ENCODE results near the gene RBM28.

Gene RBM28

DNA sequence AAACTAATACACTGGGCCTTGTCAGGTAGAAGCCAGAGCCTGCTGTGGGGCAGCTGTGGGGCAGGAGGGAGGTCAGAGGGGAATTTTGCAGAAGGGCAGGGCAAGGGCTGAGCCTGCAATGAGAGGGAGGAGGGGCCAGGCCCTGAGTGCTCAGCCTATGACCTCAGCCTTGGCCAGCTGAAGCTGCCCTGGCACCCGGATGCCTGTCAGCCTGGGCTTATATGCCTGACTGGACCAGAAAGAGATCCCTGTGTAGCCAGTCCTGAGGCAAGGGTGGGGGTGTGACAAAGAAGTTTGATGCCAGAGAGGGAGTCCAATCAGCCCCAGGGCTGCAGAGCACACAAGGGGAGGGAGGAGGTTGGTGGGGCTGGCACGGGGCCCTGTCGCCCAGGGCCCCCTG lies 40.1 kb upstream of the RBM28 start:
- in situ Hi-C loops (cut with HindIII; ENCODE audit: low pct_ligation_motif_present, low sequenced_read_pairs), result no loop called here
- Histone ChIP-seq H3K36me3 (replicated peaks) (no peaks in the 10 kb centered on the region), H3K4me3 (ENCODE audit: low read depth, low read length) (no peak overlapping the region), H3K27ac (no peak overlapping the region), H3K27me3 (replicated peaks) (peaks cover 9% of the 10 kb centered on the region)
- DNase-seq, result no peak
- TF ChIP-seq, protein P1, sequence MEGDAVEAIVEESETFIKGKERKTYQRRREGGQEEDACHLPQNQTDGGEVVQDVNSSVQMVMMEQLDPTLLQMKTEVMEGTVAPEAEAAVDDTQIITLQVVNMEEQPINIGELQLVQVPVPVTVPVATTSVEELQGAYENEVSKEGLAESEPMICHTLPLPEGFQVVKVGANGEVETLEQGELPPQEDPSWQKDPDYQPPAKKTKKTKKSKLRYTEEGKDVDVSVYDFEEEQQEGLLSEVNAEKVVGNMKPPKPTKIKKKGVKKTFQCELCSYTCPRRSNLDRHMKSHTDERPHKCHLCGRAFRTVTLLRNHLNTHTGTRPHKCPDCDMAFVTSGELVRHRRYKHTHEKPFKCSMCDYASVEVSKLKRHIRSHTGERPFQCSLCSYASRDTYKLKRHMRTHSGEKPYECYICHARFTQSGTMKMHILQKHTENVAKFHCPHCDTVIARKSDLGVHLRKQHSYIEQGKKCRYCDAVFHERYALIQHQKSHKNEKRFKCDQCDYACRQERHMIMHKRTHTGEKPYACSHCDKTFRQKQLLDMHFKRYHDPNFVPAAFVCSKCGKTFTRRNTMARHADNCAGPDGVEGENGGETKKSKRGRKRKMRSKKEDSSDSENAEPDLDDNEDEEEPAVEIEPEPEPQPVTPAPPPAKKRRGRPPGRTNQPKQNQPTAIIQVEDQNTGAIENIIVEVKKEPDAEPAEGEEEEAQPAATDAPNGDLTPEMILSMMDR (IDR thresholded peaks at IDR 0.05; ENCODE audit: low read depth, low read length, missing control alignments), result no peak

- in situ Hi-C loops (cut with HindIII; ENCODE audit: low pct_ligation_motif_present, low sequenced_read_pairs), result no loop called here
- Histone ChIP-seq H3K27ac (no peak overlapping the region), H3K36me3 (replicated peaks) (no peaks in the 10 kb centered on the region), H3K4me3 (ENCODE audit: low read depth, low read length) (no peak overlapping the region), H3K27me3 (replicated peaks) (no peaks in the 10 kb centered on the region)
- TF ChIP-seq, protein P1 (IDR thresholded peaks at IDR 0.05; ENCODE audit: low read depth, low read length, missing control alignments), result peak; percentile 82
- no peak for DNase-seq
Measured at GRCh38 chr7:128381161-128381821, 37.6 kb upstream of the RBM28 start.

- TF ChIP-seq, protein P1 (IDR thresholded peaks at IDR 0.05; ENCODE audit: low read depth, low read length, missing control alignments), result no peak
- no peak overlapping the region for H3K27ac ChIP-seq
- in situ Hi-C loops (cut with HindIII; ENCODE audit: low pct_ligation_motif_present, low sequenced_read_pairs), result no loop called here
- H3K4me3 ChIP-seq (ENCODE audit: low read depth, low read length), result no peak overlapping the region
- no peaks in the 10 kb centered on the region for H3K36me3 ChIP-seq (replicated peaks)
- H3K27me3 ChIP-seq (replicated peaks), result no peaks in the 10 kb centered on the region
- DNase-seq, result no peak
Measured at GRCh38 chr7:128380483-128381106, 36.9 kb upstream of the RBM28 start.

DNA sequence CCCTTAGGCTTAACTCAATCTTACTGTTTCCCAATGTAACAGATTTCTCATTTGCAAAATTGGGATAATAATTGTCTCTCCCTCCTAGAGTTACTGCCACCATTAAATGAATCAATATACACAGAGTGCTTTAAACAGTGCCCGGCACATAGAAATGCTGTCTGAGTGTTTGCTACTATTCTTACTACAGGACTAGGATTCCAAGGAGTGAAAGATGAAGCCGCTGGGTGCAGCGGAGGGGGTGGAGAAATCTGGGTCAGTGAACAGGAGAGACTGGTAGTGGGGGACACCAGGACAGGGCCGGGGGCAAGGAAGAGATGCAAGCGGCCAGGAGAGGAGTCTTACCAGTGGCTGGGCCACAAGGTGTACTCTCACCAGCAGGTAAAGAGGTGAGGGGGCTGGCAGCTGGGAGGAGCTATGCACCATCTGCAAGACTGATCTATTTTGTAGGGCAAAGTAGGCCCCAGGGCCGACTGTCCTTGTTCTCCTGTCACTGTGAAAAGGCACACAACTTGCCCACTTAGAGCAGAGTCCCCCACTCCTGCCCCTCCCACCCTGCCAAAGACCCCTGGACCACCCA lies 36.3 kb upstream of the RBM28 start:
- in situ Hi-C loops (cut with HindIII; ENCODE audit: low pct_ligation_motif_present, low sequenced_read_pairs), result no loop called here
- TF ChIP-seq, protein P1 (IDR thresholded peaks at IDR 0.05; ENCODE audit: low read depth, low read length, missing control alignments), result no peak
- Histone ChIP-seq H3K4me3 (ENCODE audit: low read depth, low read length) (no peak overlapping the region), H3K27me3 (replicated peaks) (no peaks in the 10 kb centered on the region), H3K27ac (no peak overlapping the region), H3K36me3 (replicated peaks) (no peaks in the 10 kb centered on the region)
- DNase-seq, result no peak

GRCh38 chr7:128378637-128379036 lies 34.9 kb upstream of the RBM28 start:
- Histone ChIP-seq H3K27ac (no peak overlapping the region), H3K36me3 (replicated peaks) (no peaks in the 10 kb centered on the region), H3K4me3 (ENCODE audit: low read depth, low read length) (no peak overlapping the region), H3K27me3 (replicated peaks) (peaks cover 2% of the 10 kb centered on the region)
- no peak for DNase-seq
- in situ Hi-C loops (cut with HindIII; ENCODE audit: low pct_ligation_motif_present, low sequenced_read_pairs), result no loop called here
- TF ChIP-seq, protein P1 (IDR thresholded peaks at IDR 0.05; ENCODE audit: low read depth, low read length, missing control alignments), result no peak
